GM12872 (cell line): ENCODE data around the gene EPS8L2.

Source experiments
- TF ChIP-seq, protein P1 (sequence below): IDR thresholded peaks from 3 replicates; pipeline ENCODE4 v1.5.1; 2011; ENCODE audit warnings: low read depth, mild to moderate bottlenecking, low read length, moderate library complexity; ENCODE audit not compliant: insufficient read depth

EPS8L2 gene

DNA sequence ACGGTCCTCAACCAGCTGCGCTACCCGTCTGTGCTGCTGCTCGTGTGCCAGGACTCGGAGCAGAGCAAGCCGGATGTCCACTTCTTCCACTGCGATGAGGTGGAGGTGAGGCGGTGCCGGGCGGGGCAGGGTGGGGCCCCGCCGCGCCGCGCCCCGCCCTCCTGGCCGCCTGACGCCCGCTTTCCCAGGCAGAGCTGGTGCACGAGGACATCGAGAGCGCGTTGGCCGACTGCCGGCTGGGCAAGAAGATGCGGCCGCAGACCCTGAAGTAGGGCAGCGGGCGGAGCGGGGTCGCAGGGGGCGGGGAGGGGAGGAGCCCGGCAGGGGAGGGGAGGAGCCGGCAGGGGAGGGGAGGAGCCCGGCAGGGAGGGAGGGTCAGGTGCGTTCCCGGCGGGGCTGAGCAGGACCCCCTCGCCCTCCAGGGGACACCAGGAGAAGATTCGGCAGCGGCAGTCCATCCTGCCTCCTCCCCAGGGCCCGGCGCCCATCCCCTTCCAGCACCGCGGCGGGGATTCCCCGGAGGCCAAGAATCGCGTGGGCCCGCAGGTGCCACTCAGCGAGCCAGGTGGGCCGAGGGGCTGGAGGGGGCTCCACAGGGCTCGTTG, 14.7 kb downstream of the EPS8L2 start:
- TF ChIP-seq, protein P1, sequence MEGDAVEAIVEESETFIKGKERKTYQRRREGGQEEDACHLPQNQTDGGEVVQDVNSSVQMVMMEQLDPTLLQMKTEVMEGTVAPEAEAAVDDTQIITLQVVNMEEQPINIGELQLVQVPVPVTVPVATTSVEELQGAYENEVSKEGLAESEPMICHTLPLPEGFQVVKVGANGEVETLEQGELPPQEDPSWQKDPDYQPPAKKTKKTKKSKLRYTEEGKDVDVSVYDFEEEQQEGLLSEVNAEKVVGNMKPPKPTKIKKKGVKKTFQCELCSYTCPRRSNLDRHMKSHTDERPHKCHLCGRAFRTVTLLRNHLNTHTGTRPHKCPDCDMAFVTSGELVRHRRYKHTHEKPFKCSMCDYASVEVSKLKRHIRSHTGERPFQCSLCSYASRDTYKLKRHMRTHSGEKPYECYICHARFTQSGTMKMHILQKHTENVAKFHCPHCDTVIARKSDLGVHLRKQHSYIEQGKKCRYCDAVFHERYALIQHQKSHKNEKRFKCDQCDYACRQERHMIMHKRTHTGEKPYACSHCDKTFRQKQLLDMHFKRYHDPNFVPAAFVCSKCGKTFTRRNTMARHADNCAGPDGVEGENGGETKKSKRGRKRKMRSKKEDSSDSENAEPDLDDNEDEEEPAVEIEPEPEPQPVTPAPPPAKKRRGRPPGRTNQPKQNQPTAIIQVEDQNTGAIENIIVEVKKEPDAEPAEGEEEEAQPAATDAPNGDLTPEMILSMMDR: no peak

DNA sequence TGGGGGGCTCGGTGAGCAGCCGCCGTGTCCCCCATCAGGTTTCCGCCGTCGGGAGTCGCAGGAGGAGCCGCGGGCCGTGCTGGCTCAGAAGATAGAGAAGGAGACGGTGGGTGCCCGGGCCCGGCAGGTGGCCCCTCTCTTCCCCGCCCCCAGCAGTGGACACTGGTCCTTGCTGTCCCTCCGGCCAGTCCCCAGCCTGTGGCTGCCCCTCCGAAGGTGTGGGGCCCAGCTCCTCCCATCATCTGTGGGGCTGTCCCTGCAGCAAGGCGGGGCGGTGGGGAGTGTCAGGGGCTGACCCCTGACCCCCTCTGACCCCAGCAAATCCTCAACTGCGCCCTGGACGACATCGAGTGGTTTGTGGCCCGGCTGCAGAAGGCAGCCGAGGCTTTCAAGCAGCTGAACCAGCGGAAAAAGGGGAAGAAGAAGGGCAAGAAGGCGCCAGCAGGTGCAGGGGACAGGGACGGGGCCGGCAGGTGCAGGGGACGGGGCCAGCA, 15.3 kb downstream of the EPS8L2 start:
- TF ChIP-seq, protein P1: no peak

DNA sequence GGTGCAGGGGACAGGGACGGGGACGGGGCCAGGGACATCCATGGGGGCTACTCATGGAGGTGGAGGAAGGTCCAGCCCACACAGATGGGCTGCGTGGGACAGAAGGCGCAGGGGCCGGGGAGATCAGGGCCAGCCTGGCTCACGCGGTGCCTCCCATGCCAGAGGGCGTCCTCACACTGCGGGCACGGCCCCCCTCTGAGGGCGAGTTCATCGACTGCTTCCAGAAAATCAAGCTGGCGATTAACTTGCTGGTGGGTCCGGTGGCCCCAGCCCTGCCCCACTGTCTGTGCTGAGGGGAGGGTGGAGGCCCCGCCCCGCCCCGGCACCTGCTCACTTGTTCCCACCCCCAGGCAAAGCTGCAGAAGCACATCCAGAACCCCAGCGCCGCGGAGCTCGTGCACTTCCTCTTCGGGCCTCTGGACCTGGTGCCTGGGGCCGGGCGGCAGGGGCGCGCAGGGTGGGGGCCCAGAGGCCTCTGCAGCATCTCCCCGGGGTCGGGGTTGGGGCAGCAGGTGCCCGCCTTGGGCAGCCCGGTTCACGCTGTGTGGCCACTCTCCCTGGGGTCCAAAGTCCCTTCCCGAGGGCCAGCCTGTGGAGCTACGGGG, 15.8 kb downstream of the EPS8L2 start:
- TF ChIP-seq, protein P1: 0 out of 3 replicates have a peak, but pooled peaks have one; percentile 8

DNA sequence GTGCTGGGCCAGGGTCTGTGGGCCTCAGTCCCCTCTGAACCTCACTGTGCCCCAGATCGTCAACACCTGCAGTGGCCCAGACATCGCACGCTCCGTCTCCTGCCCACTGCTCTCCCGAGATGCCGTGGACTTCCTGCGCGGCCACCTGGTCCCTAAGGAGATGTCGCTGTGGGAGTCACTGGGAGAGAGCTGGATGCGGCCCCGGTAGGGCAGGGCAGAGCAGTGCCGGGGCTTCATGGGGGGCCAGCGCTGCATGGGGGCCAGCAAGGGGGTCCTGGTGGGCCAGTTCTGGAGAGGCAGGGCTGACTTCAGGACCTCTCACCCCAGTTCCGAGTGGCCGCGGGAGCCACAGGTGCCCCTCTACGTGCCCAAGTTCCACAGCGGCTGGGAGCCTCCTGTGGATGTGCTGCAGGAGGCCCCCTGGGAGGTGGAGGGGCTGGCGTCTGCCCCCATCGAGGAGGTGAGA, 16.3 kb downstream of the EPS8L2 start:
- TF ChIP-seq, protein P1: no peak

DNA sequence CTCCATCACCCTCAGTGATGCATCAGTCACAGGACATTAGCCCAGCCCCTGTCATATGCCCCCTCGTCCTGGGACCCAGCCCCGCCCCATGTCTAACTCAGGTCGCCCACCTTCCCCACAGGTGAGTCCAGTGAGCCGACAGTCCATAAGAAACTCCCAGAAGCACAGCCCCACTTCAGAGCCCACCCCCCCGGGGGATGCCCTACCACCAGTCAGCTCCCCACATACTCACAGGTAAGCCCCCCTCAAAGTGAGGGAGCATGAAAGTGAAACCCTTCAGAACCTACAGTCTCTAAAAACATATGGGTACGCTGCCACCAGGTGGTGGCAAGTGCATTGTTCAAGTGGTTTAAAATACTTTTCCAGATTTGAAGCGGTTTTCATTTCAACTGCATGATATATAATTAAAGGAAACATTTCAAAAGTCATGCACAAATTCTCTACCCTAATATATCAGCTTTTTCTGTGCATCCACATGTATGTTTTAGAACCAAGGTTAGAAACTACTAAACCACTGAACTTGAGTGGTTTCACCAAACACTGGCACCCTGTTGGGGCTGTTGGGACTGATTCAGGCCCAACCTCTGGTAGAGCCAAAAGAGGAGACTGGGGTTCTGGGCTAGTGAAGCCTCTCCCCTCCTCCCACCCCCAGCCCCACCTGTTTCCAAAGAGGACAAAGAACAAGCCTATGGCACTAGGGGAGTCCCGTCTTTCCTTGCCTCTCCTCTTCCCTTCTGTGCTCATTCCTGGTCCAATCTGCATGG, 17.3 kb downstream of the EPS8L2 start:
- TF ChIP-seq, protein P1: peak; percentile 59

DNA sequence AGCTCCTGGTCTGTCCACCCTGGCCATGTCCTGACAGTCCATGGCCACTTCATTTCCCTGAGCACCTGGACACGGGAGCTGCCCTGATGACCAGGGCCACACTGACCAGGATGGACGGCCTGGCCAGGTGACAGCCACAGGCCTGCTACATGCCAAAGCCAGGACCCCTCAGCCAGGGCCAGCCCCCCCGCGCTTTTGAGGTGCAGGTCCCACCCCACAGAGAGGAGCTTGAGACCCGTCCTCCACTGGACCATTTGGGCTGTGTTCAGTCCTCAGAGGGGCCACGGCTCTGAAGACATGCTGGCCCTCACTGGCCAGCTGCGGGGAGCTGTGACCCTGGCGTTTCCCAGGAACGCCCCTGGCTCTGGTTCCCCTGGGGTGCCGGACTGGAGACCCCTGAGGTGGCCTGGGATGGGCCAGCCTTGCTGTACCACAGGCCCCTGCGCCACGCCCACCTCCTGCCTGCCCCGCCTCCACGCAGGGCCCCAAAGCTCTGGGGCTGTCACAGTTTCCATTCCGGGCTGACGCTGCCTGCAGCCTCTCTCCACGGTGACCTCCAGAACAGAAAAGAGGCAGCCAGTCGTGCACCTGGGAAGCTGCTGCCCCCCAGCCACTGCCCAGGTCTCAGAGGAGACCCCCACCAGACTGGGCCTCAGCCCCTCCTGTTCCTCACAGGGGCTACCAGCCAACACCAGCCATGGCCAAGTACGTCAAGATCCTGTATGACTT, 18.2 kb downstream of the EPS8L2 start:
- TF ChIP-seq, protein P1: no peak
